ENCODE data around the gene TAS2R13.

- TF ChIP-seq POLR2AphosphoS5 (IDR thresholded peaks at IDR 0.05) (no peak), POLR2A (IDR thresholded peaks at IDR 0.05) (no peak)
- TF ChIP-seq, protein P1, sequence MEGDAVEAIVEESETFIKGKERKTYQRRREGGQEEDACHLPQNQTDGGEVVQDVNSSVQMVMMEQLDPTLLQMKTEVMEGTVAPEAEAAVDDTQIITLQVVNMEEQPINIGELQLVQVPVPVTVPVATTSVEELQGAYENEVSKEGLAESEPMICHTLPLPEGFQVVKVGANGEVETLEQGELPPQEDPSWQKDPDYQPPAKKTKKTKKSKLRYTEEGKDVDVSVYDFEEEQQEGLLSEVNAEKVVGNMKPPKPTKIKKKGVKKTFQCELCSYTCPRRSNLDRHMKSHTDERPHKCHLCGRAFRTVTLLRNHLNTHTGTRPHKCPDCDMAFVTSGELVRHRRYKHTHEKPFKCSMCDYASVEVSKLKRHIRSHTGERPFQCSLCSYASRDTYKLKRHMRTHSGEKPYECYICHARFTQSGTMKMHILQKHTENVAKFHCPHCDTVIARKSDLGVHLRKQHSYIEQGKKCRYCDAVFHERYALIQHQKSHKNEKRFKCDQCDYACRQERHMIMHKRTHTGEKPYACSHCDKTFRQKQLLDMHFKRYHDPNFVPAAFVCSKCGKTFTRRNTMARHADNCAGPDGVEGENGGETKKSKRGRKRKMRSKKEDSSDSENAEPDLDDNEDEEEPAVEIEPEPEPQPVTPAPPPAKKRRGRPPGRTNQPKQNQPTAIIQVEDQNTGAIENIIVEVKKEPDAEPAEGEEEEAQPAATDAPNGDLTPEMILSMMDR (IDR thresholded peaks at IDR 0.05), result no peak
Observed at GRCh38 chr12:10891937-10892336, 17.4 kb downstream of the TAS2R13 start.
